Sciatic nerve (tissue), 2 donors: ENCODE data around the gene SNX15. TPM values are rescaled to one million over a fixed set of nuclear protein-coding genes. Genes with fewer than 3 reads are reported as not detected.
"Not testable (repeated sequence)": the region's sequence is repeated elsewhere in the genome, so short reads cannot be mapped to it uniquely, and the experiment has no call there.

ENCODE experiments used
- ATAC-seq: fragments of 200-7000 bp; cut with Tn5 transposase; one replicate; pipeline ENCODE4 v1.9.1; 2020; ENCODE audit warnings: mild to moderate bottlenecking, moderate library complexity
- DNase-seq: peaks from one replicate; pipeline ENCODE4 v3.0.0-alpha.2; 2020; ENCODE audit warnings: low spot score
- intact Hi-C: fragments of 100-400 bp; cut with DNase I; formaldehyde crosslinking; loops from one replicate; pipeline ENCODE4 v1.14.2; 2022
- total RNA-seq: library from RNA; stranded (reverse); fragmentation: NEBNext Ultra II Directional; extraction: Animal tissue kit (Norgen Biotek cat#: 25700); gene quantifications from one replicate; pipeline ENCODE4 v1.2.1, GENCODE V29; 2021
- donor health status: DM: no; HTN: no; CAD: no.
- donor health status: DM: no; HTN: no; CAD: no.

The SNX15 gene
- total RNA-seq: 34.4 TPM

DNA sequence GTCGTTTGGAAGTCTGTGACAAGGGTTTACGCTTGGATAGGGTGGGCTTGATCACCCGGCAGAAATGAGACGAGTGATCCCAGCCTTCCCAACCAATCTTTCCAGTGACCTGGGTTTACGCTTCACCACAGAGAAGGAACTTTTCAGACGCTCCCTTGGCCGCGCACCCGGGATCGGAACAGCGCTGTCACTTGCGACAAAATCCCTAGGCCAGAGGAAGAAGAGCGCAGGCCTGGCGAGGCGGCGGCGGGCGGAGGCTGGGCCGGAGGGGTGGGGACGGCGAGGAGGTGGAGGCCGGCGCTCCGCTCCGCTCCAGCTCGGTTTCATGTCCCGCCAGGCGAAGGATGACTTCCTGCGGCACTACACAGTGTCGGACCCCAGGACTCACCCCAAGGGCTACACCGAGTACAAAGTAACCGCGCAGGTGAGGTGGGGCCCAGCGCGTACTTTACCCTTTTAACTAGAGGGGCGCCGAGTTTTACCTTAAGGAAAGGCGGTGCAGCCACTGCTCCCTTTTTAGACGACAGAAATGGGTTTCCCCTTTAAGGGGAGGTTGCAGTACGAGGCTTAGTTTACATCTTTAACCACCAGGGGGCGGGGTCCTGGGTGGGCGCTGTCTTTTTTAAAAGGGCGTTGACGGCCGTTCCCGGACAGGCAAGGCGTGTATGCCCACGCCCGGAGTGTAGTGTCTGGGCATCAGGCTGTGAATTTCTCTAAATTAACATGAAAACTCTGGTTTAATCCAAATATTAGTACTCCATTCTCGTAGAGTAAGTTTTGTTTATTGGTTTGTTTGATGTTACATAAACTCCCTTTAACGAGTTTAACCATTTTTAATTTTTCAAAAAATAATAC lies at the start of gene SNX15:
Gene SNX15, plus strand, starts transcription at position 227 of the 855 bp plus-strand sequence. Its CDS starts 99 bp downstream, at position 326.
- peak; percentile 98 for ATAC-seq
- intact Hi-C loops: no loop called here
- DNase-seq: peak; percentile 94

GRCh38 chr11:64983339-64983738 lies 43.9 kb upstream of the SNX15 start:
- DNase-seq, intact Hi-C loops, ATAC-seq: not testable (repeated sequence)

- intact Hi-C loops: no loop called here
- ATAC-seq: no peak
- no peak for DNase-seq
Observed at GRCh38 chr11:64987998-64988854, 39.0 kb upstream of the SNX15 start.

GRCh38 chr11:64989416-64989815 lies 37.8 kb upstream of the SNX15 start:
- DNase-seq: no peak
- peak; percentile 46 for ATAC-seq
- intact Hi-C loops: no loop called here

DNA sequence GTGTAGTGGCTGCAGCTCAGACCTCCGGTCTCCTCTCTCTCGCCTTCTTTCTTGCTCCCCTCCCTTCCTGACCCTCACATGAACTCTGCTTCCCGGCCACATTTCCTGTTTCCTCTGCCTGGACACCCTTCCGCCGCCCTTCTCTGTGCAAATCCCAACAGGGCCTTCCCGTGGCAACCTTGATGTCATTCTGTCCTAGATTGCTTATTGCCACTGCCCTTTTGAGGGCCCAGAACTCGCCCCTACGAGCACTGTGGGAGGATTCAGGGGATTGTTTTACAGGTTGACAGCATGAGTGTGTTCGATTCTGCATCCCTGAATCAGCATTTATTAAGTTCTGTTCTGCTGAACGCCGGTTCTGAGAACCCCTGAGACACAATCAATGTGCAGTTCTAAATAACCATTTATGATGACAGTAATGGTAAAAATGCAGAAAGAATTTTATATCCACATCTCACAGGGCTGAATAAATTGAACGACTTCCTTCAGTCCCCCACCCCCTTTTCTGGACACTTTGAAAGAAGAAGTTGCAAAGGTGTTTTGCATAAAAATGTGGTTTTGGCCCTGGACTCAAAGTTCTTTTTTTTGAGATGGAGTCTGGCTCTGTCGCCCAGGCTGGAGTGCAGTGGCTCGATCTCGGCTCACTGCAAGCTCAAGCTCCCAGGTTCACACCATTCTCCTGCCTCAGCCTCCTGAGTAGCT lies 36.9 kb upstream of the SNX15 start:
- DNase-seq: peak; percentile 60
- intact Hi-C loops: no loop called here
- peak; percentile 73 for ATAC-seq

DNA sequence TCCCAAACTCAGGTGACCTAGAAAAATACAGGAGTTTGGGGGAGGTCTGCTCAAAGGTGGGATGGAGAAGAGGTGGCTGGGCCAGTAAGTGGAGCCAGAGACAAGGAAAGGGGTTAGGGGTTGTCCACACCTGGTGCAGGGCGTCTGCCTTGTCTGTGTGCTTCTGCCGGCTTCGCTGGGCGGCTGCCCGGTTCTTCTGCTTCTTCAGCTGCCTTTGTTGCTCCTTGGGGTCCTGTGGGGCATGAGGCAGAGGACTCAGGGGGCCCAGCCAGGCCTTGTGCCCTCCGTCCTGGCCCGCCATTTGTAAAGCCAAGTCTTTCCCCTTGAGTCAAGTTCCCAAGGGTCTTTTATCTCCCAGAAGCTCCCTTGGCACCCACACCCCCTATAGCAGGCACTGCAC lies 32.9 kb upstream of the SNX15 start:
- no peak for ATAC-seq
- DNase-seq: no peak
- intact Hi-C loops: no loop called here

DNA sequence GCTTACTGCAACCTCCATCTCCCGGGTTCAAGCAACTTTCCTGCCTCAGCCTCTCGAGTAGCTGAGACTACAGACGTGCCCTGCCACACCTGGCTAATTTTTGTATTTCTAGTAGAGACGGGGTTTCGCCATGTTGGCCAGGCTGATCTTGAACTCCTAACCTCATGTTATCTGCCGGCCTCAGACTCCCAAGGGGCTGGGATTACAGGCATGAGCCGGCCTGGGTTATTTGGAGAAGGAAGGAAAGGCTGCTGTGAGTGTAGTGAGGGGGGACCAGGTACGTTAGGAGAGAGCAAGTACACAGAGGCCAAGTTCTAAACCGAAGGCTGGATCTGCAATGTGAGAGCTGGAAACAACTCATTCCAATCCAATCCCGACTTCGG lies 30.9 kb upstream of the SNX15 start:
- intact Hi-C loops: no loop called here
- DNase-seq: no peak
- ATAC-seq: no peak

DNA sequence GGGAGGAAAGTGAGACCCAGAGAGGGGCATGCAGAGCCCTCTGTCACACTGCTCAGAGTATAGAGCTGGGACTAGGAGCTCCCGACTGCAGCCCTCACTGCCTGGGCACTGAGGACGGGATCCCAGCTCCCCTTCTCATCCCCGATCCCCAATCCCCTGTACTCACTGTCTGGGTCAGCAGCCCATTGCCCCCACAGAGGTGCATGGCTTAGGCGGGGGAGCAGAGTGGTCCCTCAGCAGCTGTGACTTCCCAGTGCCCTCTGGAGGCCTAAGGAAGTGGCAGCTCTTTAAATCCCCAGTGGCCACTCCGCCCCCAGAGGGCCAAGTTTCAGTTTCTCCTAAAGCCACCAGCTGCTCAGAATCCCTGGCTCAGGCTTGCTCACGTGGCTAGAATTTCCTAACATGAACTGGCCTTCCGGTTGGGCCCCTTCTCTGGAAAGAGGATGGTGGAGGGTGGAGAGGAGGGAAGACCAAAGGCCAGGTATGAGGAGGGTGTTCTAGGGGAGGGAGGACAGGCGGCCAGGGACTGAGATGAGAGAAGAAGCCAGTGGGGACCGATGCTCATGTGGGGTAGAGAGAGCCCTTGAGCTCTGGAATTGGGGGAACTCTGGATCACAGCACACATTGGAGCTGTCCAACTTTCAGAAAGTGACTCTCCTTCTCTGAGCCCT lies 30.4 kb upstream of the SNX15 start, which contains the start of gene BATF2:
Gene BATF2, minus strand, starts transcription at position 262 of the 671 bp plus-strand sequence. Its CDS starts 57 bp downstream, at position 205.
- ATAC-seq (peak; percentile 83), DNase-seq (peak; percentile 78)
- intact Hi-C loops: no loop called here

- DNase-seq: no peak
- intact Hi-C loops: no loop called here
- ATAC-seq: no peak
Observed at GRCh38 chr11:64998141-64998540, 29.1 kb upstream of the SNX15 start.

- DNase-seq: no peak
- ATAC-seq: no peak
- intact Hi-C loops: no loop called here
Observed at GRCh38 chr11:64998690-64999431, 28.4 kb upstream of the SNX15 start.

DNA sequence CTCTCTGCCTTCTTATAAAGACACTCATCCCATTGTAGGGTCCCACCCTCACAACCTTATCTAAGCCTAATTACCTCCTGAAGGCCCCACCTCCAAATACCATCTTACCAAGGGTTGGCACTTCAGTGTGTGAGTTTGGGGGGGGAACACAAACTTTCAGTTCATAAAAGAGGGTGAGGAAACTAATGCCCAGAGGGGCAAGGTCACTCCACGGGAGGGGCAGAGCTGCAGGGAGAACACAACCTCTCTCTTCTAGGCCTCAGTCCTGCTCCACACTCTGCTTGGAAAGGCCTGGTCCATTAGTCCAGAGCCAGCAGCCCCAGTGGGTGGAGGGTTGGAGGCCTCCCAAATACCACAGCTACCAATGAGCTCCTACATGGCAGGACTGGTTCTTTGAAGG lies 27.8 kb upstream of the SNX15 start:
- no peak for DNase-seq
- no peak for ATAC-seq
- intact Hi-C loops: no loop called here

GRCh38 chr11:65002706-65003105 lies 24.5 kb upstream of the SNX15 start:
- intact Hi-C loops: no loop called here
- DNase-seq (no peak), ATAC-seq (no peak)

DNA sequence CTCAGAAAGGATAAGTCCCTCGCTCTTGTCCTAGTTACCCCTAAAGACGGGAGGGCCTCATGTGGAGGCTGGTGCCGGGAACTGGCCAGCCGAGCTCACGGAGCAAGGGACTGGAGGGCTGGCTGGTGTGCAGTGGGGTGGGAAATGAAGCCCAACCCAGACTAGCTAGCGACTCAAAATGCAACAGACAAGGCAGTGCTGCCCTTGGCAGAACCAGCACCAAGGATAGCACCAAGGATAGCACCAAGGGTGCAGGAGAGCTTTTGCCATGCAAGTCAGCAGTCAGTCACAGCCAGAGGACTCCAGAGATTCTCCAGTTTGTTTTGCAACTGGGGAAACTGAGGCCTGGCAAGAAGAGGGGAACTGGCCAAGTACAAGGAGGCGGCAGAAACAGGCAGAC lies 24.0 kb upstream of the SNX15 start:
- intact Hi-C loops: no loop called here
- DNase-seq (no peak), ATAC-seq (no peak)

GRCh38 chr11:65003968-65004367 lies 23.3 kb upstream of the SNX15 start:
- intact Hi-C loops, ATAC-seq, DNase-seq: not testable (repeated sequence)

GRCh38 chr11:65008016-65008415 lies 19.2 kb upstream of the SNX15 start:
- no peak for ATAC-seq
- intact Hi-C loops: no loop called here
- no peak for DNase-seq

GRCh38 chr11:65008873-65009272 lies 18.4 kb upstream of the SNX15 start:
- no peak for ATAC-seq
- no peak for DNase-seq
- intact Hi-C loops: no loop called here

DNA sequence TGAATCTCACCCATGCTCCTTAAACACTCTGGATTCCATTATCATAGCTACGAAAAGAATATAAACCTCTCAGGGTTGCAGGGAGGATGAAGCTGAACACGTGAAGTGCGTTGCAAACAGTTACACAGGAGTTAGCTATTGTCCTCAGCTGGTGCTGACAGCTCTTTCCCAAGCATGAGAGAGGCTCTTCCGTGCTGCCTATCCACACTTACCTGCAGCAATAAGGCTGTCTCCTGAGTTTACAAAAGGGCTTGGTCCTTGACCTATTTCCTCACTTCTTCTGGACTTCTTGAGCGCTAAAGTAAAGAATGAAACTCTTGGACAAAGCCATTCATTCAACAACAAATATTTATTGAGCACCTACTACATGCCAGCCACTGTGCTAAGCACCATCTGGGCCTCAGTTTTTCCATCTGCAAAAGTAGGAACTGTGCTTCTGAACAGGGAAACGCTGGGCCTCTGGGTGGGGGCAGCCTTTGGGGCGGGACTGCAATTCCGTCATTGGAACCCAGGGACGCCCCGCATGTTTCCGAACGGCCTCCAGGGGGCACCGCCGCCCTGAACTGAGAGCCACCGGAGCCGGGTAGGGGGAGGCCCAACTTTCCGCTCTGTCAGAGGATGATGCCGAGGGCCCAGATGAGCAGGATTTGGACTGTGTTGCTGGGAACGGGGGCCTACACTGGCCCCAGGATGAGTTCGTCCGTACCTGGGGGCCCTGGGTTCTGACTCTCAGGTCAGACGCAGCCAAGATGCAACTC lies 13.9 kb upstream of the SNX15 start:
- DNase-seq: peak; percentile 93
- peak; percentile 95 for ATAC-seq
- intact Hi-C loops: loop anchor here (10.0 kb wide), 2 partner anchors 99 to 101 kb away; partner anchors contain the start of genes ATG2A, TM7SF2 and ZNHIT2
